ENCODE data around the gene NOD1.

Gene NOD1

GRCh38 chr7:30395676-30396075 lies 82.9 kb downstream of the NOD1 start:
- Histone ChIP-seq H3K4me3 (ENCODE audit: low read depth, low read length) (no peak overlapping the region), H3K36me3 (ENCODE audit: control insufficient read depth in 2 of 2, insufficient read depth in 1 of 2, low read length in 2 of 2) (no peaks in the 10 kb centered on the region; a peak in 1 of 3 replicates), H3K9me3 (ENCODE audit: control insufficient read depth, insufficient read depth, low read depth, low read length) (no peaks in the 10 kb centered on the region), H3K27ac (ENCODE audit: extremely low read depth, low read depth, low read length) (no peak overlapping the region), H3K4me1 (ENCODE audit: control insufficient read depth, insufficient read depth, low read length) (no peaks in the 10 kb centered on the region)
- ChIA-PET POLR2A (interaction anchor here (0.6 kb wide), 1 partner anchor 23 kb away, joined by 5 read pairs; no protein-coding TSS in a partner anchor), CTCF (interaction anchor here (0.7 to 1.1 kb wide), 2 partner anchors 73 to 139 kb away, joined by 3 read pairs; no protein-coding TSS in a partner anchor)
- TF ChIP-seq ZNF747 (tag by site-specific recombination; IDR thresholded peaks at IDR 0.05) (no peak), ZNF112 (tag by site-specific recombination; IDR thresholded peaks at IDR 0.05) (no peak), GLIS2 (tag by site-specific recombination; IDR thresholded peaks at IDR 0.05) (no peak), PATZ1 (tag by site-specific recombination; IDR thresholded peaks at IDR 0.05) (no peak), ZNF19 (tag by site-specific recombination; IDR thresholded peaks at IDR 0.05; ENCODE audit: low read depth) (no peak), ZNF670 (tag by site-specific recombination; IDR thresholded peaks at IDR 0.05; ENCODE audit: low read depth) (no peak), ZNF76 (tag by site-specific recombination; IDR thresholded peaks at IDR 0.05; ENCODE audit: borderline replicate concordance, low read depth) (no peak), SALL2 (tag by site-specific recombination; IDR thresholded peaks at IDR 0.05; ENCODE audit: borderline replicate concordance) (no peak), ZNF391 (tag by site-specific recombination; IDR thresholded peaks at IDR 0.05; ENCODE audit: borderline replicate concordance, low read depth) (no peak), ZNF10 (tag by site-specific recombination; IDR thresholded peaks at IDR 0.05) (no peak), OVOL3 (tag by site-specific recombination; IDR thresholded peaks at IDR 0.05) (no peak), ZNF555 (tag by site-specific recombination; conservative IDR thresholded peaks at IDR 0.05) (no peak), ZNF777 (tag by site-specific recombination; IDR thresholded peaks at IDR 0.05; ENCODE audit: borderline replicate concordance) (no peak), ZNF138 (tag by site-specific recombination; IDR thresholded peaks at IDR 0.05; ENCODE audit: borderline replicate concordance) (no peak), ZNF623 (tag by site-specific recombination; IDR thresholded peaks at IDR 0.05) (no peak)
- TF ChIP-seq, protein P1, sequence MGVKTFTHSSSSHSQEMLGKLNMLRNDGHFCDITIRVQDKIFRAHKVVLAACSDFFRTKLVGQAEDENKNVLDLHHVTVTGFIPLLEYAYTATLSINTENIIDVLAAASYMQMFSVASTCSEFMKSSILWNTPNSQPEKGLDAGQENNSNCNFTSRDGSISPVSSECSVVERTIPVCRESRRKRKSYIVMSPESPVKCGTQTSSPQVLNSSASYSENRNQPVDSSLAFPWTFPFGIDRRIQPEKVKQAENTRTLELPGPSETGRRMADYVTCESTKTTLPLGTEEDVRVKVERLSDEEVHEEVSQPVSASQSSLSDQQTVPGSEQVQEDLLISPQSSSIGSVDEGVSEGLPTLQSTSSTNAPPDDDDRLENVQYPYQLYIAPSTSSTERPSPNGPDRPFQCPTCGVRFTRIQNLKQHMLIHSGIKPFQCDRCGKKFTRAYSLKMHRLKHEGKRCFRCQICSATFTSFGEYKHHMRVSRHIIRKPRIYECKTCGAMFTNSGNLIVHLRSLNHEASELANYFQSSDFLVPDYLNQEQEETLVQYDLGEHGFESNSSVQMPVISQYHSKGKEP (tag by site-specific recombination; IDR thresholded peaks at IDR 0.05) = no peak
- TF ChIP-seq, protein P2, sequence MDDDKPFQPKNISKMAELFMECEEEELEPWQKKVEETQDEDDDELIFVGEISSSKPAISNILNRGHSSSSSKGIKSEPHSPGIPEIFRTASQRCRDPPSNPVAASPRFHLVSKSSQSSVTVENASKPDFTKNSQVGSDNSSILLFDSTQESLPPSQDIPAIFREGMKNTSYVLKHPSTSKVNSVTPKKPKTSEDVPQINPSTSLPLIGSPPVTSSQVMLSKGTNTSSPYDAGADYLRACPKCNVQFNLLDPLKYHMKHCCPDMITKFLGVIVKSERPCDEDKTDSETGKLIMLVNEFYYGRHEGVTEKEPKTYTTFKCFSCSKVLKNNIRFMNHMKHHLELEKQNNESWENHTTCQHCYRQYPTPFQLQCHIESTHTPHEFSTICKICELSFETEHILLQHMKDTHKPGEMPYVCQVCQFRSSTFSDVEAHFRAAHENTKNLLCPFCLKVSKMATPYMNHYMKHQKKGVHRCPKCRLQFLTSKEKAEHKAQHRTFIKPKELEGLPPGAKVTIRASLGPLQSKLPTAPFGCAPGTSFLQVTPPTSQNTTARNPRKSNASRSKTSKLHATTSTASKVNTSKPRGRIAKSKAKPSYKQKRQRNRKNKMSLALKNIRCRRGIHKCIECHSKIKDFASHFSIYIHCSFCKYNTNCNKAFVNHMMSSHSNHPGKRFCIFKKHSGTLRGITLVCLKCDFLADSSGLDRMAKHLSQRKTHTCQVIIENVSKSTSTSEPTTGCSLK (tag by site-specific recombination; IDR thresholded peaks at IDR 0.05) = no peak

- H3K4me3 ChIP-seq (ENCODE audit: low read depth, low read length) = no peak overlapping the region
- H3K9me3 ChIP-seq (ENCODE audit: control insufficient read depth, insufficient read depth, low read depth, low read length) = no peaks in the 10 kb centered on the region
- H3K36me3 ChIP-seq (ENCODE audit: control insufficient read depth in 2 of 2, insufficient read depth in 1 of 2, low read length in 2 of 2) = no peaks in the 10 kb centered on the region; a peak in 1 of 3 replicates
- TF ChIP-seq ZNF366 (tag by site-specific recombination; conservative IDR thresholded peaks at IDR 0.05) (no peak), HOXC10 (CRISPR knock-in tag; IDR thresholded peaks at IDR 0.05) (no peak), GLIS2 (tag by site-specific recombination; IDR thresholded peaks at IDR 0.05) (no peak), ZNF660 (tag by site-specific recombination; IDR thresholded peaks at IDR 0.05) (no peak), ZNF398 (tag by site-specific recombination; IDR thresholded peaks at IDR 0.05) (no peak), ZNF19 (tag by site-specific recombination; IDR thresholded peaks at IDR 0.05; ENCODE audit: low read depth) (no peak), ZNF302 (tag by site-specific recombination; IDR thresholded peaks at IDR 0.05; ENCODE audit: low read depth) (no peak), YY2 (tag by site-specific recombination; IDR thresholded peaks at IDR 0.05) (no peak), ZNF266 (tag by site-specific recombination; IDR thresholded peaks at IDR 0.05; ENCODE audit: low read depth) (no peak), ZNF16 (tag by site-specific recombination; IDR thresholded peaks at IDR 0.05; ENCODE audit: low read depth) (no peak), MZF1 (tag by site-specific recombination; IDR thresholded peaks at IDR 0.05; ENCODE audit: borderline replicate concordance) (no peak), RBAK (tag by site-specific recombination; IDR thresholded peaks at IDR 0.05) (no peak)
- H3K4me1 ChIP-seq (ENCODE audit: control insufficient read depth, insufficient read depth, low read length) = no peaks in the 10 kb centered on the region
- ChIA-PET POLR2A (no interaction called here), CTCF (no interaction called here)
- no peak overlapping the region for H3K27ac ChIP-seq (ENCODE audit: extremely low read depth, low read depth, low read length)
These were observed 86.8 kb downstream of the NOD1 start for GRCh38 chr7:30391806-30392205.

All from HEK293 (cell line).